SH-SY5Y (cell line): ENCODE measurements around the gene DUSP5.

Experiments
- GATA2 ChIP-seq: IDR thresholded peaks from 2 replicates; pipeline ENCODE4 v1.6.1; 2011; ENCODE audit warnings: mild to moderate bottlenecking, low read depth, low read length
- GATA3 ChIP-seq: IDR thresholded peaks from 2 replicates; pipeline ENCODE4 v1.6.1; 2011; ENCODE audit warnings: low read depth, mild to moderate bottlenecking, low read length, moderate library complexity

DUSP5 gene

DNA sequence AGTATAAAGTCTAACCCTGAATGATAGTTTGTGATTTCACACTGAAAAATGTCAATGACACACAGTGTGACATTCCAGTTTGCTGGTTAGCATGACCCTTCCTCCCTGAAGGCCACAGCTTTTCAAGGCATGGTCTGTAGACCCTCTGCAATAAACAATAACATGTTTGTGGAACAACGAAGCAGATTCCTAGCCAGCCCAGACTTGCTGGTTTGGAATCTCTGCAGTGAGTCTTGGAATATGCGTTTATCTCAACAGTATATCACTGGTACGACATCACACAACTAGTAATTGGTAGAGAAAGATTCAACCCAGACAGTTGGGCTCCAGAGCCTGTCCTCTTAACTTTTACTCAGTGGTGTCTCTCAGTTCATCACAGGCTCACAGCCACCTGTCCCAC is 23.7 kb upstream of the DUSP5 start:
- no peak for TF ChIP-seq GATA3
- TF ChIP-seq GATA2: no peak

DNA sequence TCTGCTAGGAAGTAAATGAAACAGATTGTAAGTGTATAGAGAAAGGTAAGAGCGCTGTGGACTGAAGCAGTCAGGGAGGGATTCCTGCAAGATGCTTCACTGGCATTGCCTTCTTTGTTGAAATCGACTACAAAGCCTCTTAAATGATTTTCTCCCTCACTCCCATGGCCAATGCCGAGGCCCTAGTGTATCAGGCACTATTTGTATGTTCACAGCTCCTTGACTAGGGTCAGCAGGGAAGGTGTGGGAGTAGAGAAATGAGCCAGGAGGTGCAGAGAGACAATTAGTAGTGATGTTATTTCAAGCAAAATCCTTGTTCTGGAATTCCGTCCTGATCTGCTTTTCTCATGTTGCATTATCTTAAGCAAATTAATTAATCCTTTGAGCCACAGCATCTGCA is 22.9 kb upstream of the DUSP5 start:
- TF ChIP-seq GATA3 (no peak), GATA2 (no peak)

DNA sequence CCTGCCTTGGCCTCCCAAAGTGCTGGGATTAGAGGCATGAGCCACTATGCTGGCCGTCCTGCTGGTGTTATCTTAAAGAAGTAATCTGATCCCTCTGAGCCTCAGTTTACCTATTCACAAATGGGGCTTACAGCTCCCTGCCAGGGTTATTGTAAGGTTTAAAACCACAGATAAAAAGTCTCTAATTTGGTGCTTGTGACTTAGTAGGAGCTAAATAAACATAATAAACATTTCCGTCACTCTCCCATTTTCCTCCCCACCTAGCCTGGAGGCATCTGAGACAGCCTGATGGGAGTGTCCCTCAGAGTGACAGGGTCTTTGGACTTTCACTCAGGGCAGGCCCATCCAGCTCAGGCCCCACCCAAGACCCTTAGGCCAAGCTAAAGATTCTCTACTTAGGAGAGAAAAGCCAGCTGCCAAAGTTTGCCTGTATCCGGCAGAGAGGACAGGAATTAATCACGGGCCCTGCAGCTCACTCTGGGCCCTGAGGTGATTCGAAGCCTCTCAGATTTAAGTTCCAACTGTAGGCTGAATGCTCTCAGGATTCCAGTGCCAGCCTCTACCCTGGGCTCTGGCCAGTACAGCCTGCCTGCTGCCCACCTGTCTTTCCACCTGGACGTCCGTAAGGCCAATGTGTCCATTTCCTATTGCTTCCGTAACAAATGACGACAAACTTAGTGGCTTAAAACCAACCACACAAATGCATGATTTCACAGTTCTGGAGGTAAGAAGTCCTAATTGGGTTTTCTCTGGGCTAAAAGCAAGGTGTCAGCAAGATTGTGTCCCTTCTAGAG is 21.8 kb upstream of the DUSP5 start:
- TF ChIP-seq GATA2 (no peak), GATA3 (no peak)

DNA sequence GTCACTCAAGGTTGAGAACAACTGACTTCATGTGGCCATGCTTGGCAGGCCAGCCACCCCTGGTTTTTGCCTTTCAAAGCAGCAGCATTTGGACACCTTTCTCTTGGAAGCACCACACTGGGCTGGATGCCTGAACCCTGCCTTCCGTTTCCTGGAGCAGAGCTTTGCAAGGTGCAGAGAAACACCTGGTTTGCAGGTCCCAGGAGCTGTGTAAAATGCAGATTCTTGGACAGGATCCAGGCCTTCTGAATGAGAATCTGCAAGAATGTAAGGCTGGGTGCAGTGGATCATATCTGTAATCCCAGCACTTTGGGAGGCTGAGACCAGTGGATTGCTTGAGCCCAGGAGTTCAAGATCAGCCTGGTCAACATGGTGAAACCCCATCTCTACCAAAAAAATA is 18.0 kb upstream of the DUSP5 start:
- no peak for TF ChIP-seq GATA3
- no peak for TF ChIP-seq GATA2

DNA sequence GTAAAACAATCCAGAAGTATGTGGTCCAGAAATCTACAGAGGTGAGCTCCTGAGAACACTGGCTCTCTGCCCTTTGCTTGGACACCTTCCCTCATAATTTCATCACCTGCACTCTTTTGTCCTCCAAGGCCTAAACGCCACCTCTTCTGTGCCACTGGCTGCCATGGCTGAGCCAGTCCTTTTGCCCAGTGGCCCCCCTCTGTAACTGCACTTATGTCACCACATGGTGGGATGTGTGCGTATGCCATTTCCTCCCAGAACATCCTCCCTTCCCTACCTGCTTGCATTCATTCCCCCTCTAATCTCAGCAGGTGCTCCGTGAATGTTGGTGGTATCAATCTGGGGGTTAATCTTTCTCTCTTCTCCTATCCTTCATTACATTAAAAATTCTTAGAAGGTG is 17.3 kb upstream of the DUSP5 start:
- TF ChIP-seq GATA2: no peak
- no peak for TF ChIP-seq GATA3

DNA sequence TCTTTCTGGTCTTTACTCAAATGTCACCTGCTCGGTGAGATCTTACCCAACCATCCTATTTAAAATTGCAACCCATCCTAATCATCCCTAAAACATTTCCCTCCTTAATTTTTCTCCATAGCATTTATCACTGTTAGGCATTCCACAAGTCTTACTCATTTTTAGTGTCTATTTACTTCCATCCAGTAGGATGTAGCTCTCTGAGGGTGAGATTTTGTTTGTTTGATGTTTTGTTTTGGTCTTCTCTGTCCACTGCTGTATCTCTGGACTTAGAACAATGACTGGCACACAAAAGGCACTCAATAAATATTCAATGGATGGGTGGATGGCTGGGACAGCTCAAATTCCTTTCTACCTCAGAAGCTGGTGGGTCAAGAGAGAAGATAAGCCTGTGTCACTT is 15.8 kb upstream of the DUSP5 start:
- no peak for TF ChIP-seq GATA2
- TF ChIP-seq GATA3: no peak

DNA sequence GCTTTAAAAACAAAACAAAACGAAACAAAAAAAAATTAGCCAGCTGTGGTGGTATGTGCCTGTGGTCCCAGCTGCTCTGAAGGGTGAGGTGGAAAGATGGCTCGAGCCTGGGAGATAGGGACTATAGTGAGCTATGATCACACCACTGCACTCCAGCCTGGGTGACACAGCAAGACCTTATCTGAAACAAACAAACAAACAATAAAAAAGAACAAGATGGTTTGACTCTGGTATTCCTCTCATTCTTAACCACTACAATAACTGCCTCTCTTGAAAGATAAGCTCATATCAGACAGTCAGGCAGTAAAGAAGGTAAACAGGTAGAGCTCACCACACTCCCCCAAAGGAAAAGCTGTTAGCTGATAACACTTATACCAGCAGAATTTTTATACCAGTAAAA is 14.1 kb upstream of the DUSP5 start:
- TF ChIP-seq GATA2 (no peak), GATA3 (no peak)

DNA sequence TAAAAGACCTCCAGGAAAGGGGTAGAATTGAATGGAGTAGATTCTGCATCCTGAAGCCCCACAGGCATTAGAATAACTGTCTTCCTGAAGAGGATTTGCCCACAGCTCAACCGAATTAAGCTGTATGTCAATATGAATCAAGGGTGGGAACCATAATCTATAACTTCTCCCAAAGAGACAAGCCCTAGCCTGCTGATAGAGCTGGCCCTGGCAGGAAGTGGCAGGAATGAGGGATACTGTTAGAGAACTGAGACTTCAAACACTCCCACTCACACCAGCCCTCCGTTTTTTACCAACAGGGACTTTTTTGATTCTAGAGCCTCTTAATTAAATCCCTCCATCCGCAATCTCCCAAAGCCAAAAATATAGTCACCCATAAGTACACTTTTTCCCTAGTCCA is 12.2 kb upstream of the DUSP5 start:
- no peak for TF ChIP-seq GATA3
- no peak for TF ChIP-seq GATA2

DNA sequence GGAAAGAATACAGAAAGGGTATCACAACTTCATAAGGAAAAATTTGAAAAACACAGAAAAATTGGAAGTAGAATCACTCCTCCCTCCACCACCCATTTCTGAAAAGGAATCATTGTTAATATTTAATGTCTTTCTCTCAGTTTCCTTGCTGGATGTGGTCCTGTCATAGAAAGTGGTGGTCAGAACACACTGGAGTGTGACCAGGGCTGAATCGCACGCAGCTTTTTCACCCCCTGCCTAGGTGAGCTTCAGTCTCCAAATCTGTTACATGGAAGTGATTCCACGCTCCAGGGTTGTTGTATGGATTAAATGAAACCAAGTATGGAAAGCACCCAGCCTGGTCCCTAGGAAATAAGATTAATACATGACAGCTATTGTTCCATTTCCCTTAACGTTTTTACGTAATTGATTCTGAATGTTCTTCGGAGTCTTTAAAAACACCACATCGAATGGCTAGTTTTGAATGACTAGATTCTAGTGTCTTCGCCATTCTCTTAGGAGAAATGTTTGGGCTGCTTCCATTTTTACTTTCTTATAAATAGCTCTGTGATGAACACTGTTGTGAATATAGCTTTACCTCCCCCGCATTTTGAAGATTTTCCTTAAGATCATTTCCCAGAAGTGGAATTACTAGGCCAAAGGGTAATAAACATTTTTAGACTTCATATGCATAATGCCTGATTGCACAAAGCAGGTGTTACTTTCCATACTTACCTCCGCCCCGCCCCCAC is 10.9 kb upstream of the DUSP5 start:
- TF ChIP-seq GATA2: no peak
- no peak for TF ChIP-seq GATA3

DNA sequence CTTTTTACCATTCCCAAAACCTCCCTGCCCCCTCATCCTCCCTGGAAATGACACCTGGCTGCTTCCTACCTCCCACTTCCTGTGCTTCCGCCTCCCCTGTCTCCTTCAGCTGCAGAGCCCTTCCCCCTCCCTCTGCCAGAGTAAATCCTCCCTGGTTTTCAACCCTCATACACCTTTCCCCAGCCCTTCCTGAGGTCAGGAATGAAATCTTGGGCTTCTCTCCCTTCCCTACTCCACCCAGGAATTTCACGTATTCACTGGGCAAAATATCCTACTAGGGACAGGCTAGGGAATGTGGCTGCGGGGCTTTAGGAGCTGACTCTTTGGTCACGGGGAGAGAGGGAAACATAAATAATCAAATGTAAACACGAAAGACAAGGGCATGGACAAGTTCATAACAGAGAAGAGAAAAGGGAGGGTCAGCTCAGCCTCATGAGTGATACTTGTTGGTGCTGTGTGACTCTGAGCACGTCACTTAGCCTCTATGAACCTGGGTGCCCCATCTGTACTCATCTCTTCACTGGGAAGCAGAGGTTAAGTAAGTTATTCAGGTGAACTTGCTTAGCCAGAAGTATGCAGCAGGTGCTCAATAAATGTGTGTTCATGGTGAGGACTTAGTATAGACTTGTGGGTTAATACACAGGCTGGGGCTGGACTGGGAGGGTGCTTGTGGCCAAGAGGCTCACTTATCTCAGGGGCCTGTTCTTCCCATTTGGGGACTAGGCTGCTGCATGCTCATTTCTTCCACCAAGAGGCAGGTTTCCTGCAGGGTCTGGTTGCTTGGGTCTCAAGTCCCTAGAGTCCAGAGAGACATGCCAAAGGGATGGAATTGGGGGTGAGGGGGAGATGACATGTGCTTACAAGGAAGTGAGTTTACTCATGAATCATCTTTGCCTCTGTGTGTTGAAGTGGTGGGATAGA is 10.0 kb upstream of the DUSP5 start:
- TF ChIP-seq GATA2: no peak
- no peak for TF ChIP-seq GATA3

DNA sequence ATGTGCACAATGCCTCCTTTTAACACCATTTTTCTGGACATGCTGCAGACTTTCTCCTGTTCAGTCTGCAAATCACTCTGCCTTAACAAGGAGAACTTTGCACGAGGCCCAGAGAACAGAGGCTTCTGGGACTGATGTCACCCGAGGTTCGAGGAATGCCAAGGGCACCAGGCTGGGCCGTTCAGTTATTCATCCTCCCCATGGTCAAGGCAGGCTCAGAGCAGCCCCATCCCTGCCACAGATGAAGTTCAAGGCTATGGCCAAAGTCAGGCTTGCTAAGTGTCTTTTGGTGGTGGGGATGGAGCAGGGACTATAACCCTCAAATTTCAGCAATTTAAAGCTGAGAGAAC is 9.4 kb upstream of the DUSP5 start:
- TF ChIP-seq GATA3 (no peak), GATA2 (no peak)

DNA sequence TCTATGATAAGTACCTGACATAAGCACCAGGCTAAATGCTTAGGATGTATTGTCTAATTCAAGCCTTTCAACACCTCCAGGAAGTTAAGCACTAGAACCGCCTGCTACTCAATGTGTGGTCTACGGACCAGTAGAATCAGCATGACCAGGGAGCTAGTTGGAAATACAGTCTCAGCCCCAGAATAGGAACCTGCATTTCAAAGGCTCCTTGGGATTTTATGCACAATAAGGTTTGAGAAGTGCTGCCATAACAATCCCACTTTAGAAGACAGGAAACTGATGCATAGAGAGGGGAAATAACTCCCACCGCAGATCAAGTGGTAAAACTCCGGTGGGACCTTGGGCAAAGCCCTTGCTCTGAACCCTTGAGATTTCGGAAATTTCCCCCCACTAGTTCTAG is 8.8 kb upstream of the DUSP5 start:
- no peak for TF ChIP-seq GATA2
- no peak for TF ChIP-seq GATA3

DNA sequence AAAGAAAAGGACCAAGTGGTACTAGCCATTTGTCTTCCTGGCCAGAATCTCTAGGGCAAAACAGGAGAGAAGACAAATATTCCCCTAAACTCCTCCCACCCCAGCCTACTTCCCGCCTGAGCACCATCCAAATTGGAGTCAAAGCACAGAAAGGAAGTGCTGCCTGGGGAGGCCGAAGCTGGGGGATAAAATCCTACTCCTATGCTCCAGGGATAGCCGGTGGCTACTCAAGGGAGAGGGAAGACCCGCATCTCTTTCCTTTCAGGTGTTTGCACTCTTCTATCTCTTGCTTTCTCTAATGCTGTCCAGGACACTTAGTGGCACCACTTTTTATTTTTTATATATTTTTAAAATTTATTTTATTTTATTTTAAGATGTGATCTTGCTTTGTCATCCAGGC is 7.1 kb upstream of the DUSP5 start:
- TF ChIP-seq GATA3: no peak
- TF ChIP-seq GATA2: no peak

DNA sequence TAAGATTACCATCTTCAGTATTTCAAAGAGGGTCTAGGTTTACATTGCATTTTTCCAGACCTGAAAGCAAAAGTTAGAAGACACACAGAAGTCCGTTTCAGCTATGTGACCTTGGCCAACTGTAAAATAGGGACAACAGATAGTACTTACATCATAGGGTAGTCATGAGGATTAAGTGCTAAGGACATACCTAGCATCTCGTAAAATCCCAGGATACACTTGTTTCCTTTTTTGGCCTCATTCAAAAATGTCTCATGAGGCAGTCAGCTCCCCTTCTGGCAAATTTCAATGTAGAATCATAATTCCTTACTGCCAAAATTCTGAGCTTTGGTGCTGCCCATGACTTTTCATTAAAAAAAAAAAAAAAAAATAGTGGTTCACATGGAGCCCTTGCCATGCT is 6.4 kb upstream of the DUSP5 start:
- no peak for TF ChIP-seq GATA3
- no peak for TF ChIP-seq GATA2
